CD4-positive, alpha-beta T cell treated with Interleukin-21 for 1 hour (primary cell): ENCODE measurements around the gene LRRFIP1.

ENCODE experiments used
- DNase-seq: peaks from one replicate; pipeline ENCODE4 v3.0.0-alpha.2; 2020

Gene LRRFIP1

DNA sequence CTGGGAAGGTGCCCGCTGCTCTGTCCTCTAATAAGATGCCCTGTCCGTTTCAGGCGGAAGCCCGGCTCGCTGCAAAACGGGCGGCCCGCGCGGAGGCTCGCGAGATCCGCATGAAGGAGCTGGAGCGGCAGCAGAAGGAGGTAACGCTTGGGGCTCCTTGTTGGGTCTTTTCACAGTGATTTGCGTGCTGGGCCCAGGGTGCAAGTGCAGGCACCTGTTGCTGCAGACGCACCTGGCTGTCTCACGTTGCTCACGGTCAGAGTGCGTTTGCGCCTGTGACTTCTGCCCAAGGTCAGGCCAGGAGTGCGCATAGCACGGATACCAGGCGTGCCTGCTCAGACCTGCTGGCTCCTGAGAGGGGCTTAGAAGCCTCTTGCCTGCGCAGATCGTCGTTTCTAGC is 81.1 kb downstream of the LRRFIP1 start:
- no peak for DNase-seq

- DNase-seq: no peak
These were observed 81.6 kb downstream of the LRRFIP1 start for GRCh38 chr2:237708961-237709360.

DNA sequence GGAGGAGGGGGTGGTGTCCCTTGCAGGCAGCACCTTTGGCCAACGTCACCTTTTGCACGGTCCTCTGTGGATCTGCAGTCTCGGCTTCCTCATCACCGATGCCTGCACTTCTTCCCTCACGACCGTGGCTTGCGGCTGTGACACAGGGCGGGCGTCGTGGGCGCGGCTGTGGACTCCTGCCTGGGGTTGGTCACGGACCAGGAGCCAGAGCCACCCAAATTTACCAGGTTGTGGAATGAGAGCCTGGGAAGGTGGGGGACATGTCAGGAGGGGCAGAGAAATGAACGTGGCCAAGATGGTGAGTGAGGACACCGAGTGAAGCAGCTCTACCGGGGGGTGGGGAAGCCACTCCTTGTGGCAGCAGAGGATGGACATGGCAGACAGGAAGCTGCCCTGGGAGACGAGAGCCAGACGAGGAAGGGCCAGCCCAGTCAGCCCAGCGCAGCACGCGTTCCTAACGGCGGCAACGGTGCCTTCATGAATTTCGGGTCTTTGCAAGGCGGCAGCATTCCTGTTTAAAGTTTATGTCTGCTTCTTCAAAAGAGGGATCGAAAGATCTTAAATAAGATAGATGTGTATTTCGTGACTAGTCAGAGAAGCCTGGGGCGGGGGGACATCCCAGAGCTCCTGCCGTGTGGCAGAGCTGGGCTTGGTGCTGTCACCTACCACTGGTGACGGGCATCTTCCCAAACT is 84.2 kb downstream of the LRRFIP1 start:
- no peak for DNase-seq

GRCh38 chr2:237712477-237713377 is 85.3 kb downstream of the LRRFIP1 start:
- no peak for DNase-seq

- no peak for DNase-seq
These were observed 87.5 kb downstream of the LRRFIP1 start for GRCh38 chr2:237714690-237715458.

DNA sequence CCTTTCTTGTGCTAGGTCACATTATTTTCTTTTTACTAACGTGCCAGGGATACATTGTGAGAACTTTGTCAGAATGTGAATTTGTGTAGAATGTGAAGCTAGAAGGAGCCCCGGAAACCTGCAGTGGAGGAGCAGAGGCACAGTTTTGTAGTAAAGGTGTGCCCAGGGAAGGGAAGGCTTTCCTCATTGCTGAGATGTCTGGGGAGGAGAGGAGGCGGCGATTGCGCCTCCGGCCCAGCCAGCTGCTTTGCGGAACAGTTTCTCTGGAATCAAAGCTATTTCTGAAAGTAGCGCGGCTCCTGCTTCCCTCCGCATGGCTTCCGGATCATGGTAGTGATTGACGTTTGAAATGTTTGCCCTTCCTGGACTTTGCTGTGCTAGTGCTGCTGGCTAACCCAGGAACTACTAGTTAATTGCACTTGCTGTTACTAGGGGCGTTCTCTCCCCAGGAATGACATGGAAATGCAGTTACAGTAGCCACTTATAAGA is 88.1 kb downstream of the LRRFIP1 start:
- no peak for DNase-seq

- no peak for DNase-seq
These were observed 88.6 kb downstream of the LRRFIP1 start for GRCh38 chr2:237716011-237716410.

GRCh38 chr2:237717366-237718276 is 90.2 kb downstream of the LRRFIP1 start:
- no peak for DNase-seq

DNA sequence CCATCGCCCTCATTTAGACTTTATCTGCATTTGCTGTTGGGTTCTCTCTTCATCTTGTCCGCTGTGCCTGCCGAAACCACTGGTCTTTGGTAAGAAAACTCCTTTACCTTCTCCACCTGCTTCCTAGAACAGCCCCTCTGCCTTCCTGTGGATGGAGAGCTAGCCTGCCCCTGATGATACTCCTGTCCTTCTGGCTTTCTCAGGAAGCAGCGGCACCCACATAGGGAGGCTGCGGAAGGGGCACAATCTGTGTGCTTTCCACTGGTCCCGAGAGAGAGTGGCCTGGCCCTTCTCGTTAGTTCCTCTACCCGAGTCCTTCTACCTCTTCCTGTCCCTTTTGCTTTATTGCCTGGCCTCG is 90.9 kb downstream of the LRRFIP1 start:
- no peak for DNase-seq

DNA sequence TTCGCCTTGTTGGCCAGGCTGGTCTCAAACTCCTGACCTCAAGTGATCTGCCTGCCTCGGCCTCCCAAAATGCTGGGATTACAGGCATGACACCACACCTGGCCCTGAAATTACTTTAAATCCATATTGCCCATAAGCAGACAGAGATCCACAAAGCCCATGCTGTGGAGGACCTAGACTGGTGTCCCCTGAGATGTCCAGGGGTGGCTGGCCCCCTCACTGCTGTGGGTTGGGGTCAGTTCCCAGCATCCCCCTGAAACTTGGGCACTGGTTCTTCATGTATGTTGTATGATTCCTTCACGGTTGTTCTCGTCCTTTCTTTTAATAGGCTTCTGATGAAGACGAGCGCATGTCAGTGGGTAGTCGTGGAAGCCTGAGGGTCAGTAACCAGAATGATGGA is 93.1 kb downstream of the LRRFIP1 start:
- DNase-seq: no peak

DNA sequence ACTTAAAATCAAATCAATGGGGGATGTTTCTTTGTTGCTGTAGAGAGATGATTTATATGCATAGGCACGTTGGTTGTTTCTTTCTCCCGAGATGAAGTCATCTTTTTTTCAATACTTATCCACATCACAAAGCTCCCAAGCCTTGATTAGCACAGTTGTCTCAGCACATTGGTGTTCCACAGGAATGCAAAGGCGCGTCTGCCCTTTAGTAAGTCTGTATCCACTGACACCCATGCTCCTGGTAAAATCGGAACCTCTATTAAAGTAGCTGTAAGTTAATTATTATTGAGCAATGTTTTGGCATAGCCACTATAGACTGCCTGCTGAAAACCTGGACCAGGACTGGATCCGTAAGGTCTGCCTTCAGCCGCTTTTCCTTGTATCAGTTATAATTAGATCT is 93.6 kb downstream of the LRRFIP1 start:
- DNase-seq: no peak

DNA sequence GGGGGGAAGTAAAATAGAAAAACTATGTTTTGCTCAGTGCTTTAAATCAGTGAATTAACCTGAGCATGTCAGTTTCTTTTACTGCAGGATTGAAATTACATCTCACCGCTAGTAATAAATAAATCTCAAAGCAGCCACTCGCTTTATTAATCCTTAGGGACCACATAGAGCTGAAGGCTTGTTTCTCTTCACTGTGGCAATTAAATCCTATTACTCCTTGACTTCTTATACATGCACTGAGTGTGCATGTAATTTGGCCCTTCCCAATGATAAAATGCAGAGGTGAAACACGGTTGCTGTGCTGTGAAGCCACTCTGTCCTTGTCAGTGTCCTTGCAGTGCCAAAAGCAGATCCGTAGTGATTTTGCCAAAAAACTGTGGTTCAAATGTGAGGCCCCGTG is 94.1 kb downstream of the LRRFIP1 start:
- no peak for DNase-seq

- DNase-seq: no peak
These were observed 95.2 kb downstream of the LRRFIP1 start for GRCh38 chr2:237722616-237723015.

GRCh38 chr2:237723023-237723422 is 95.6 kb downstream of the LRRFIP1 start:
- no peak for DNase-seq

GRCh38 chr2:237723602-237724001 is 96.2 kb downstream of the LRRFIP1 start:
- peak; percentile 28 for DNase-seq

DNA sequence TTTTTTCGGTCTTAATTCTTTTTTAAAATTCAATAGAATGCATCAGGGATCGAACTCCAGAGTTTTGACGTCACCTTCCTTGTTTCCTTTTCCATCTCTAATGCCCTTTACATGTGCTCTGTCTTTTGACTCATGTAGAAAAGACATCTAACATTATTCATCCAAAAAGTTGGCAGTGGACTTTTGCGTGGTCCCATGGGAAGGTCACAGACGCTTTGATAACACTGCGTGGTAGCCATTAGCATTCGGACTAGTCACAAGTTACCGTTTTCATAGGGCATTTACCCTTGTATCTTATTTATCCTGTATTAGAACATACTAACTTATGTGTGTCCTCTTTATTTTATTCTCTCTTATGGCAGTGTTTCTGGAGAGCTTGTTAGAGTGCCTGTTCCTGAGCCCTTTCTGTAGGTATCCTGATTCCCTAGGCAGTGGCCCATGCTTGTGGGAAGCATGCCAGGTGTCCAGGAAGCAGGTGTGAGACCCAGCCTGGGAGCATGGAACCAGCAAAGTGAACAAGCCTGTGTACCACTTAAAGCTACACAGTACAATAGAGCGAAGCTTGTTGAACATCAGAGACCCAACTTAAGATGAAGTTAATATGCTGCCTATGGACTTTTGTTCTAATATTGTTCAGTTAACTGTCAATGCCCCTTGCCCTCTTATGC is 97.6 kb downstream of the LRRFIP1 start:
- no peak for DNase-seq

DNA sequence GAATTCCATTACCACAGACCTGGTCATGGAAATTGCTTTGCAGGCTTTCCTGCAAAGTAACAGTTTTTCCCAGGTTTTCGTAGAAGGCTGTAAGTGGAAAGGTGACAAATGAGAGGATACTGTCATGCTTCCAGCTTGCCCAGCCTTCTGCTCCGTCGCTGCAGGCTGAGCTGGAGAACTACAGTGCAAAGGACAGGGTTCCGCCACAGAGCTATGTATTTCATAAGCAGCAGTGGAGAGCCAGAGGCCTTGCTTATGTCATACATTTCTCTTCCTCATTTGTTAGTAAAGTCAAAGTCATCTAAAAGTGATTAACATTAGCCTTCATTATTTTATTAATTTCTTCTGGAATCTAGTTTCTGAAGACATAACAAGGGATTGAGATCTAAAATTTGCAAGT is 98.3 kb downstream of the LRRFIP1 start:
- DNase-seq: no peak

DNA sequence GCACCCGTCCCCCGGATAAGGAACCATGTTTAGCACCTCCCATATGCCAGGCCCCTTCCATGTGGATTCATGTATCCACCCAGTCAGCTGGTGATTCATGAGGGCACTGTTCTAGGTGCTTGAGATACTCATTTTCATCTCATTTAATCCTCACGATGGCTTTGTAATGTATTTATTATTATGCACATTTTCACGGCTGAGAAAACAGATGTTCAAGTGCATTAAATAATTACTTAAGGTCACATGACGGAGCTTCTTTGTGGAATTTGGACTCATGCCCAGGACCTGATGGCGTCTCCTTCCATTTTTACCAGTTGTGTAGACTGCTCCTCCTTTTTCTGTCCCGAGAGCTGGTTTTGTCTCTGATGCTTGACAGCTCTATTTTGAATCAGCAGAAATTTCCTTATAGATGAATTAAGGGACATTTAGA is 99.0 kb downstream of the LRRFIP1 start:
- no peak for DNase-seq

DNA sequence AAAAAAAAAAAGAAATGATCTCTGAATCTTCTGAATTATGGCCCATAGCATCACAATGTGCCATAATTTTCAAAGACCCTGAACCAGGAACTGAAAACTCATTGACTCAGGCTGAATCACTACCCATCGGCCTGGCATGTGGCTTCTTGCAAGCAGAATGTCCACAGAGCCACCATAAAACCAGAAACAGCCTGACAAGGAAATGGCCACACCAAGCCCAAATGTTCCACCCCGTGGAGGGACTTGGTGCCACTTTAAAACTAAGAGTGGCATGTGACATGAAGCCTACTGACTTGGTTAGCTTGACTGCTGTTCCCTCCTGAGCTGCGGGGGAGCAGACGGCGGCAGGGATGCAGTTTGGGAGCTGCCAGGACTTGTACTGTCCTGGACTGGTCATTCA is 100.0 kb downstream of the LRRFIP1 start:
- no peak for DNase-seq

DNA sequence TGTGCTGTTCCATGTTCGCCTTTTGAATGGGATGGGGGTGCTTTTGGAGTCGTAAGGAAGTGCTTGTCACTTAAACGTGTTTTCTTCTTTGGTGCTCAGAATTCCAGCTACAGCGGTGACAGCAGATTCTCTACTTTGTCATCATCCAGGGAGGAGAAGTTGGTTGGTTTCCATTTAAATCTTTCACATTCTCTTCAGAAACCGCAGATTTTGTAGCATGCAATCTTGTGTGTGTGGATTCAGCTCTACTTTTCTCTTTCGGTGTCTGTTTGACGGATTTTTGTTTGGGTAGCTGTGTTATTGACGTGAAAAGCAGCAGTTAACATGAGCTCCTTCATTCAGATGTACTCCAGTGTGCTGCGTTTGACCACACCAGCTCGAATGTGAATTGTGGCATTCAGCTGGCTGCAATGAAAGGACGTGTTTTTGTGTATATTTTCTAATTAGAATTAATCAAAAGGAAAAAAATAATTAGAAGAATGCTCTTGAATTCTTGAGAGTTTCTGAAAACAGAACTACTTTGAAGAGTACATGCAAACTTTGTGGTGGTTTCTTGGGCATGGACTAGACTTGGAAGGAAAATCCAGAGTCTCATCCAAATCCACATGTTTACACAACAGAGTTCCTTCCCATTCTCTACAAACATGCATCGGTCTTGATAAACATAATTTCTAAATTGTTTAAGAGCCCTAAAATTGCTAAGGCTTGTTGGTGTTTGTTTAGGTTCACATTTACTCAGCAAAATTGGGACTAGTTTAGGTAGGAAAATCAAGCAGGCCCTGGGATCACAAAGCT is 102.5 kb downstream of the LRRFIP1 start:
- no peak for DNase-seq

- DNase-seq: peak; percentile 29
These were observed 104.3 kb downstream of the LRRFIP1 start for GRCh38 chr2:237731663-237732062.
